Jurkat, Clone E6-1 (cell line): ENCODE data around the gene PRDM16.

ENCODE experiments used
- DNase-seq: peaks from one replicate; pipeline ENCODE4 v3.0.0-alpha.2; 2011; ENCODE audit warnings: low read depth, low spot score
- H3K4me3 ChIP-seq: 2 replicates; pipeline ENCODE4 v1.5.1; 2011; ENCODE audit warnings: mild to moderate bottlenecking, low read length, control low read depth, moderate library complexity

Gene PRDM16

DNA sequence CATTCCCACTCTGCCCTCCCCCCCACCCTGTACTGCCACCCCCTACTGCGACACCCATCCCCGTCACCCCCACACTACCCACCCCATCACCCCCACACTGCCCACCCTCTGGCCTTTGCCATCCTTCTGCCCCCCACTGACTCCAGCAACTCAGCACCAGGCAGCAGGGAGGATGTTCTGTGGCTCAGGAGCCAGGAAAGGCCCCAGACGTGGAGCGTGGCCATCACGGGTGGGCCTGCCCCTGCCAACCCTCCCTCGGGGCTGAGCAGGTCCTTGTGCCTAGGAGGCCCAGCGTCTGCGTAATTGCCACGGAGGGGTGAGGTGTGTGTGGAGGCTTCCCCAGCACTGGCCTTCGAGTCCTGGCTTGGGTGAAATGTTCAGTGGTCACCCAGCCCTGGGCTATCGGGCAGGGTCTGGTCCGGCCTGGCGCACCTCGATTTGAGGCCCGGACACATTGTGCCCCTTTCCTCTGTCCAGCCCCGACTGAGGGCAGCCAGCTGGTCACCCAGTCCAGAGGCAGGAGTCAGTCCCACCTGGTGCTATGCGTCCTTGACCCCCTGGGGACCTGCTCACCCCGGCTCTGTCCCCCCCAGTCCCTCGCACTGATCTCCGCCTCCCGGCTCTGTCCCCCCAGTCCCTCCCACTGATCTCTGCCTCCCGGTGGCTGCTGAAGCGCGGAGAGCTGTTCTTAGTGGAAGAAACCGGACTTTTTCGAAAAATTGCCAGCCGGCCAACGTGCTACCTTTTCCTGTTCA is 408.4 kb downstream of the PRDM16 start:
- no peak overlapping the region for H3K4me3 ChIP-seq
- DNase-seq = no peak

DNA sequence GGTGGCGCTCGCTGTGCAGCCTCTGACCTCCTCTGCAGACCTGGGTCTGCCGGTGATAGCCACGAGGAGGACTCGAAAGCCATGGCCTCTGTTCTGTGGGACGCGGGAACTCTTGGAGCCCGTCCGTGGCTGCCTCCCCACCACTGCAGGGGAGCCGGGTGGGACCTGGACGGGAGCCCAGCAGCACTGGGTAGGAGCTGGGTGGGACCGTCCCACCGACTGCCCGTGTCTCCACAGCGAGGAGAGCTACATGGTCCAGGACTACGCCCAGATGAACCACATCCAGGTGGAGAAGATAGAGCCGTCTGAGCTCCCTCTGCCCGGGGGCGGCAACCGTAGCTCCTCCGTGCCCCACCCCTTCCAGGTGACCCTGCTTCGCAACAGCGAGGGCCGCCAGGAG is 409.2 kb downstream of the PRDM16 start:
- DNase-seq = no peak
- H3K4me3 ChIP-seq = no peak overlapping the region

DNA sequence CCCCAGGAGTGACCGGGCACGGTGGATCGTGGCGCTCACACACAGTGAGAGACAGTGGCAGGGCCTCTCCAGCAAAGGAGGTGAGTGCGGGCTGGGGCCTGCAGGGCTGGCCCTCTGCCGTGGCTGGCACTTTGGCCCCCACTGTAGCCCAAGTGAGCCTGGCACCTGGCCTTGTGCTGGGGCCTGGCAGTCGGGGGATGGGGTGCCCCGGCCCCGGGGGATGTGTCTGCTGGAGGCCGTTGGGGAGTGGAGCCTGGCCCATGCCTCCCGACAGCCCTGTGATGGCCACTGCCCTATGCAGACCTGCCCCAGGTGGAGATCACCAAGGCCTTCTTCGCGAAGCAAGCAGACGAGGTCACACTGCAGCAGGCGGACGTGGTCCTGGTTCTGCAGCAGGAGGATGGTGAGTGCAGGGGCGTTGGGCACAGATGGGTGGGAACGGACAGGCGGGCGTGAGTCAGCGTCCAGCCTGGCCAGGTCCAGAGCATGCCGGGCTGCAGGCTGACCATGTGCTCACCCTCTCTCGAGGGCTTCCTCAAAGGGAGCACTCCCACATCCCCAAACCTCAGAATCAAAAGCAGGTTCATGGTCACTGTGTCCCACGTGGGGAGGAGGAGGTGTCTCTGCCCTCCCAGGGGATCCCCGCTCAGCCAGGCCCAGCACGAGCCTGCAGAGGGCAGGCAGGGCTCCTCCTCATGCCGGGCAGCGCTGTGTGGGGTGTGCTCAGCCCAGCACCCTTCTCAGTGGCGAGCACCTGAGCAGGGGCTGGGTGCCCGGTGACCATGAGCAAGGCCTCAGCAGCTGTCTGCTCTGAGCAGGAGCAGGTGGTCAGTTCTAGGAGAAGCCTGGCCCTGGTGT is 410.7 kb downstream of the PRDM16 start:
- no peak for DNase-seq
- no peak overlapping the region for H3K4me3 ChIP-seq

DNA sequence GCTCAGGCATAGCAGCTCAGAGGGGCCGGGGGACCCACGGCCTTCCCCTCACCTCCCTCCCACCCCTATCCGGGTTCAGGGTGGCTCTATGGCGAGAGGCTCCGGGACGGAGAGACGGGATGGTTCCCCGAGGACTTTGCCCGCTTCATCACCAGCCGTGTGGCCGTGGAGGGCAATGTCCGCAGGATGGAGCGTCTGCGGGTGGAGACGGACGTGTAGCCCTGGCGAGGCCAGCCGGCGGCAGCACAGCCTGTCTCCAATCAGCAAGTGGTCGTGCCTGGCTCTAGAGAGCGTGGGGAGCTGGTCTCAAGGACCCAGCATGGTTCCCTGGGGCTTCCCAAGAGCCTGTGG is 411.3 kb downstream of the PRDM16 start:
- DNase-seq = no peak
- no peak overlapping the region for H3K4me3 ChIP-seq

DNA sequence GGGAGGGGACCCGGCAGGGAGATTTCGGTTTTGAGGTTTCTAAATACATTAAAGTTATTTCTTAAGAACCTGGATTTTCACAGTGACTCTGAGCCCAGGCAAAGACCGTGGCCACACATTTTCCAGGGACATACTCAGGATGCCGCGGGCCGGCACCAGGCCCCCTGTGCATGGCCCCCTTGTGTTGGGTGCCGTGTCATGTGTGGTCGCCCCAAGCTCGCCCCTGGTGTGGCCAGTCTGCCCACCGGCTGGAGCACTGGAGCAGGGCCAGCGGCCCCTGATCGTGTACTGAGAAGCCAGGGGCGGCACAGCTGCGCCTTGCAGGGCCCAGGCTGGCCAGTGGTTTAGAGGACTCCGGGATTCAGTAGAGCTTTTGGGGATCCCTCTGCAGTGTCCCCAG is 412.0 kb downstream of the PRDM16 start:
- DNase-seq = no peak
- no peak overlapping the region for H3K4me3 ChIP-seq

DNA sequence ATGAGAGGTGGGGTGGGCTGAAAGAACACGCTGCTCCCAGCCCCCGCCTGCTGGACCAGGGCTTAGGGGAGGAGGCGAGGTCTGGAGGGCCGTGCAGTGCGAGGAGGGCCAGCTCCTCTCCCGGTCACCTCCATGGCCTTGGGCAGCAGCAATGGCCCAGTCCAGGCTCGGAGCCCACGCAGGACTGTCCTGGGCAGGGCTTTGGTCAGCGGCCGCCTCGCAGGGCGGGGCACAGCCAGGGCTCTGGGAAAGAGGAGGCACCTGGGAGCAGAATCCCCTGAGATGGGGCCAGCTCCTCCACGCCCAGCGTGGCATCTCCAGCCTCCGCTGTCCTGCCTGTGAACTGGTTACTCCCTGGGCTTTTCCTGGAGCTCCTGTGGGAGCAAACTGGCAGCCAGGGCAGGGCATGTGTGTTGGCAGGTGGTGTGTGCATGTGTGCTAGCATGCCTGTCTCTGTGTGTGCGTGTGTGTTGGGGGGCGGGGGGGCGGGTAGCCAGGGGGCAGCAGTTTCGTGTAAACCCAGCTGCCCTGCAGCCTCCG is 412.9 kb downstream of the PRDM16 start:
- DNase-seq = no peak

DNA sequence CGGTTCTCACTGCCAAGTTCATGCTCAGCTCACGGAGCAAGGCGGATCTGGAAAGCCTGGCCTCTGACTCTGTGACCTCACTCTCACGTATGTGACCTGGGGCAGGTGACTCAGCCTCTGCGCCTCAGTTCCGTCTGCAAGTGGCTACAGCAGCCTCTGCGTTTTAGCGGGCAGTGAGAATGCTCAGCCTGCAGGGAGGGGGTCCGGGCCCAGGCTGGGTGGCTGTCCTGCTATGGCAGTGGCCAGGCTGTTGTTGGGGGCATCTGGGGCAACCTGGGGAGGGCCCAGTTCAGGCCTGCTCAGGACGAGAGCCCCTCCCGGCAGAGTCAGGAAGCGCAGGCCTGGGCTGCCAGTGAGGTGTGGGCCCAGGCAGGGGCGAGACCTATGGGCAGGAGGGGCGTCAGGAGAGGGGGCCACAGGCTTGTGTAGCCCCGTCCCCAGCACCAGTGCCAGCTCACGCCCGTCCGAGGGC is 413.4 kb downstream of the PRDM16 start:
- DNase-seq = no peak
- no peak overlapping the region for H3K4me3 ChIP-seq

More for the DNA sequence above, 412.9 kb downstream of the PRDM16 start:
- H3K4me3 ChIP-seq = no peak overlapping the region

DNA sequence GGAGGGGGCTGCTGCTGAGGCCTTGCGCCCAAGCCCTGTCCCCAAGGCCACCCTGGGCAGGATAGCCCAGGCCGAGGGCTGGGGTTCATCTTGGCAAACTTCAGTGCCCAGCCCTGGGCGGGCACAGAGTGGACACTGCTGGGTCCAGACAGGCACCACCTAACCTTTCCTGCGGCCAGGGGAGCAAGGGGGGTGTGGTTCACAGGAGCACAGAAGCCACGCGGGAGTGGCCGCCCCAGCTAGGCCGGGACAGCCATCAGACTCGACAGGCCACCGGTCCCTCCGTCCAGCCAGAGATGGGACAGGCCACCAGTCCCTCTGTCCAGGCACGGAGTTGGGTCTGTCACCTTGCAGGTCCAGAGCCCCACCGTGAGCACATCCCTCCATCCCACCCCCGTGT is 414.4 kb downstream of the PRDM16 start:
- DNase-seq = no peak
- no peak overlapping the region for H3K4me3 ChIP-seq

DNA sequence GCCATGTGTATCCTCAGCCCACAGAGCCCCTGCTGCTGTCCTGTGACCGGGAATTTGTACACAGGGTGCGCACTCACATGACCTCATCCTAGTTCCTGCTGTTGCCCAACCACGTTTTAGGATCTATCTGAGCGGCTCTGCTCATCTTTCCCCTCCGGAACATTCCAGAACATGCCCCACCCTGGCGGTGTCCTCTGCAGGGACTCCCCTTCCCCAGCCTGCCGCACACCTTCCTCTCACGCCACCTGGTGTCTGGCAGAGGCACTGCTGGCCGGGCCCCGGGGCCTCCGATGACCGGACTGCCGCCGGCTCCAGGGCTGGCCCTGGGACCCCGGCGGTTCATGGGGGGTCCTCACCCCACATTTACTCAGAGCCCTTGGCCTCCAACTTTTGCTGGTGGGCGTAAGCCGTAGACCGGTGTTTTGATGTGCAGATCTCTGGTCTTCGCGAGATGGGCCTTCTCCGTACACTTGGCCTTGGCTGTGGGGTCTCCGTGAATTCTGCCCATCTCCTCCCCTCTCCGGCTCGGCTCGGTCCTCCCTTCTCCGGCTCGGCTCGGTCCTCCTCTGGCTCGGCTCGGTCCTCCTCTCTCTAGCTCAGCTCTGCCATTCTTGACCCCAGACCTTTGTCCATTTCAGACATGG is 414.9 kb downstream of the PRDM16 start:
- DNase-seq = no peak

DNA sequence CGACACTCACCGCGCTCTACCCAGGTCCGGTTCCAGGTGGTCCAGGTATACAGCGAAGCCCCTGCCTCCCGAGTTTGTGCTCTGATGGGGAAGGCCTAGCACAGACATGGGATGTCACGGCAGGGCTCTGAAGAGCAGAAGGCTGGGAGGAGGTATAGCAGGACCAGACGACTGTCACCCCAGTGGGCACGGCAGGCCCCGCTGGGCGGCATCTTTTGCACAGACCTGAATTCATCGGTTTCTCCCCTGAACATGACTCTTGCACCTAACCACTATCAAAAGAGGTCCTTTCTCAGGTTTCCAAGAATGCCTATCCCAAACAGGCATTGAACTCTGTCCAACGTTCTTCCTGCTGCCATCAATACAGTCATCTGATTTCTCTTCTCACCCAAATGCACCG is 416.0 kb downstream of the PRDM16 start:
- H3K4me3 ChIP-seq = no peak overlapping the region
- no peak for DNase-seq

More for the DNA sequence above, 414.9 kb downstream of the PRDM16 start:
- no peak overlapping the region for H3K4me3 ChIP-seq
